ENCODE data around the gene TAS2R39.

The TAS2R39 gene

GRCh38 chr7:143216151-143216550 is 32.9 kb downstream of the TAS2R39 start:
- no peak for DNase-seq (ENCODE audit: low read depth, low spot score)

DNA sequence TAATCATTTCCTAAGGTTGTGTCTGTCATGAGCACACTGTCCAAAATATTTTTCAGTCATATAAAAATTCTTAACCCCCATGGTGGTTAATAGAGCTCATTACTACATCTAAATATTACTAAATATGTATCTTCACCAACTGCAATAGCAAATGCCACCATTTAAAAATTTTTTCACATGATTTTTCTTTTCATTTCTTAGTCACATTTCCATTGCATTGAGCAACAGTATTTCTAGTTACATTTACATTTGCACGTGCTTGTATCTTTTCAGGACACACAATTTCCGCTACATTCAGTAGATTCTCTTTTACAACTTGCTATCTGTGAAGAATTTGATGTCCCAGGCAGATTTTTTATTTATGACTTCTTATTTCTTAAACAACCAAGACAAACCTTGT is 33.5 kb downstream of the TAS2R39 start:
- no peak for DNase-seq (ENCODE audit: low read depth, low spot score)

- DNase-seq (ENCODE audit: low read depth, low spot score): no peak
Measured at GRCh38 chr7:143217806-143218205, 34.6 kb downstream of the TAS2R39 start.

DNA sequence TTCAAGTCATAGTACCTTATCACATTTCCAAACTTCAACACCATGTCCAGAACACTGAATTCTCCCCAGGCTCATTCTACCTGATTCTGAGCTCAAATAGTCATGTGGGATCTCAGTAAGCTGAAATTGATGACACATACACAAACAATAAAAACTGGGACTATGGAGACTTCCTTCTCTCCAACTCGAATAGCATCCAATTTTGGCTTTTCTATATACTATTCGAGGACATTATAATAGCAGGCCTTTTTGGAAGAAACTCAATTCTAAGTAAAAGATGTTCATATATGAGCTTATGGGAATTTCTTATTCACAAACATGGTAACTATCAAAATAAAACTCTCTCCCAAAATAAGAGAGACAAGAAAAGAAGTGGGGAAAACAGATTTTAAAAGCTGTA is 38.1 kb downstream of the TAS2R39 start:
- DNase-seq (ENCODE audit: low read depth, low spot score): no peak

- no peak for DNase-seq (ENCODE audit: low read depth, low spot score)
Measured at GRCh38 chr7:143221737-143222136, 38.5 kb downstream of the TAS2R39 start, which contains the start of gene TAS2R40. TAS2R40 (plus strand) TSS chr7:143222037; CDS start chr7:143222079, 42 bp downstream.

- DNase-seq (ENCODE audit: low read depth, low spot score): no peak
Measured at GRCh38 chr7:143222782-143223181, 39.6 kb downstream of the TAS2R39 start.

DNA sequence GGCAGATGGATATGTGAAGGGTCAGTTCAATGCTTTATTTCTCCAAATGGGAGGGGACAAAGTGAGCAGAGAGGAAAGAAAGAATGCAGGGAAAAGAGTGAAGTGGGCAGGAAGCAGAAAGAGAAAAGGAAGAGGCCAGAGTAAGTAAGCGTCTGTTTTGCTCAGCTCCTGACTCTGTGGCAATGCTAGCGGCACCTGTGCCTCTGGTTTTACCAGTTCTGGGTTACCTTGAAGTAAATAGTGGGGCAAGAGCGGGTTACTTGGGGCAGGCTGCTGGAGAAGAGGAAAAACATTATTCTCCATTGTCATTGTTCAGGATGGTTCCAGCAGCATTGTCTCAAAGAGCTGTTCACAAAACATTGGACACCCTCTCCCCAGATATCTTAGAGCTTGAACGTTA is 40.6 kb downstream of the TAS2R39 start:
- no peak for DNase-seq (ENCODE audit: low read depth, low spot score)

DNA sequence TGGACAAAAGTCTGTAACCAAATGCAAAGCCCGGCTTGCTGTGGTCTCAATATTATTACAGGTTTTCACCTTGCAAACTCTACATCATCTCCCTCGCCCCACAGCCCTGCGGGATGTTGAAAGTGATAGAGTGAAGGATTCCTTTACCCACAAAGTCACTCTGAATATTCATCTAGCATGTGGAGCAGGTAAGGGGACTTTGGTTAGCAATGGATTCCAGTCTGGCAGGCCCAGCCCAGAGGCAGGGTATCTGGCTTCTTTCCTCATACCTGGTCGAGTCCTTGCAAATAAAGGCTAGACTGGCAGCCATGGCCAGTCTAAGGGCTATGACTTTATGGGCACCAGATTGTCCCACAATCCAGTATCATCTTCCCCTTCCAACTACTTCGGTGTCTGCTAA is 41.8 kb downstream of the TAS2R39 start:
- no peak for DNase-seq (ENCODE audit: low read depth, low spot score)

GRCh38 chr7:143227806-143228205 is 44.6 kb downstream of the TAS2R39 start:
- DNase-seq (ENCODE audit: low read depth, low spot score): no peak

DNA sequence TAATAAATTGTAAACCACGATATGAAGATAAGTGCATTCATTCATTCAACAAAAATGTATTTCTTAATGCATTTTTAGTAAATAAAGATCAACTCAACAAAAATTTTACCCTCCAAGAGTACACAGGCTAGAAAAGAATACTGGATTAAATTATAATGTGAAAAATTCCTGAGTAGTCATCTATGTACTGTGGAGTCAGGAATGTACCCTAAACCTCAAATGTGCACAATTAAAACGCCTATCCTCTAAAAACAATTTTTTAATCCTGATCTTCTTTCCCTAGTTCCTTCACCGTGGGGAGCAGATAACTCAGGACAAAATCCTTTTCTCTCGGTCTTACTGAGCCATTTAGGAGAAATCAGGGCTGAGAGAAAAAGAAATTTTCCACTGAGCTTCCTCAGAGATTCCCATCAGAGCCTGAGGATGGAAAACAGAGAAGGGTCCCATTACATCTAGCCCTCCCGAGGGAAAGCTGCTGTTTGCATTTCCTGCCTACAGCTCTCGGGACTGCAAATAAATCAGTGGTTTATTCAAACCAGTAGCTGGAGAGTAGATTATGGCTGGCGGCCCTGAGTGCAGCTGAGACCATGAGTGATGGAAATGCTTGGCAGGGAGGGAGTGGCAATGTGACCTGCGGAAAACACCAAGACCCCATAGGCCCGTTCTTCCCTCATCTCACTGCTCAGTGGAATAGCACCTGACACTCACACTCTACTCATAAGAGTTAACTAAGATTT is 46.0 kb downstream of the TAS2R39 start:
- DNase-seq (ENCODE audit: low read depth, low spot score): no peak

GRCh38 chr7:143230602-143231457 is 47.6 kb downstream of the TAS2R39 start:
- DNase-seq (ENCODE audit: low read depth, low spot score): no peak
